HepG2 (cell line): Measurements from ENCODE around the gene COA1. TPM values are rescaled to one million over a fixed set of nuclear protein-coding genes. Genes with fewer than 3 reads are reported as not detected.

Experiments
- CBFB ChIP-seq: sonication (generic); formaldehyde crosslinking; IDR thresholded peaks from 2 replicates; pipeline ENCODE4 v1.4.0; 2020; ENCODE audit warnings: missing genetic modification reagents
- CREM ChIP-seq, 2 experiments: sonication (generic) in 1 of 2; formaldehyde crosslinking in 1 of 2; IDR thresholded peaks; 2 replicates each; pipeline versions ENCODE4 v1.4.0 to v1.6.1; 2016 to 2020; ENCODE audit warnings: antibody characterized with exemption in 1 of 2, mild to moderate bottlenecking in 1 of 2, missing genetic modification reagents in 1 of 2
- ESRRA ChIP-seq: sonication (generic); formaldehyde crosslinking; IDR thresholded peaks from 2 replicates; pipeline ENCODE4 v1.5.1; 2020; ENCODE audit warnings: mild to moderate bottlenecking, low read depth, missing genetic modification reagents
- FOXC1 ChIP-seq: sonication (generic); formaldehyde crosslinking; IDR thresholded peaks from 2 replicates; pipeline ENCODE4 v1.8.0; 2022; ENCODE audit warnings: mild to moderate bottlenecking, missing genetic modification reagents, borderline replicate concordance
- FOXO1 ChIP-seq: sonication (generic); formaldehyde crosslinking; IDR thresholded peaks from 2 replicates; pipeline ENCODE4 v1.4.0; 2020; ENCODE audit warnings: missing genetic modification reagents
- FOXP4 ChIP-seq: sonication (generic); formaldehyde crosslinking; IDR thresholded peaks from 2 replicates; pipeline ENCODE4 v1.4.0; 2020; ENCODE audit warnings: missing genetic modification reagents
- GPN1 ChIP-seq: sonication (generic); formaldehyde crosslinking; IDR thresholded peaks from 2 replicates; pipeline ENCODE4 v1.5.1; 2020; ENCODE audit warnings: missing genetic modification reagents, borderline replicate concordance
- KDM6A ChIP-seq: IDR thresholded peaks from 2 replicates; pipeline ENCODE4 v1.6.1; 2016; ENCODE audit warnings: low read depth
- MAX ChIP-seq: IDR thresholded peaks from 2 replicates; pipeline ENCODE4 v1.6.1; 2012; ENCODE audit warnings: inconsistent platforms
- MAZ ChIP-seq, 2 experiments: sonication (generic) in 1 of 2; formaldehyde crosslinking in 1 of 2; IDR thresholded peaks; 2 replicates each; pipeline versions ENCODE4 v1.5.0 to v1.6.1; 2012 to 2020; ENCODE audit warnings: low read depth in 2 of 2, mild to moderate bottlenecking in 2 of 2, borderline replicate concordance in 1 of 2, improper control_type of control experiment in 1 of 2, low read length in 1 of 2, missing genetic modification reagents in 1 of 2, moderate library complexity in 1 of 2
- MLX ChIP-seq: IDR thresholded peaks from 2 replicates; pipeline ENCODE4 v1.6.1; 2016
- NONO ChIP-seq, 2 experiments: fragments of 450-650 bp in 1 of 2; sonication (generic) in 1 of 2; formaldehyde crosslinking in 1 of 2; IDR thresholded peaks in 1 of 2; conservative IDR thresholded peaks in 1 of 2; 2 replicates each; pipeline versions ENCODE4 v1.6.1 to v1.8.0; 2017 to 2022; ENCODE audit warnings: mild to moderate bottlenecking in 1 of 2, missing genetic modification reagents in 1 of 2, moderate library complexity in 1 of 2
- NR2C2 ChIP-seq: sonication (generic); formaldehyde crosslinking; IDR thresholded peaks from 2 replicates; pipeline ENCODE4 v1.4.0; 2020; ENCODE audit warnings: missing genetic modification reagents, mild to moderate bottlenecking, moderate library complexity, borderline replicate concordance
- REPIN1 ChIP-seq: sonication (generic); formaldehyde crosslinking; IDR thresholded peaks from 2 replicates; pipeline ENCODE4 v1.8.0; 2022; ENCODE audit warnings: missing genetic modification reagents, low read depth, mild to moderate bottlenecking, borderline replicate concordance
- SALL2 ChIP-seq: sonication (generic); formaldehyde crosslinking; IDR thresholded peaks from 2 replicates; pipeline ENCODE4 v1.8.1; 2023; ENCODE audit warnings: mild to moderate bottlenecking, missing genetic modification reagents, inconsistent platforms
- THAP8 ChIP-seq: sonication (generic); formaldehyde crosslinking; IDR thresholded peaks from 2 replicates; pipeline ENCODE4 v1.5.1; 2020; ENCODE audit warnings: missing genetic modification reagents, mild to moderate bottlenecking, borderline replicate concordance
- YY1 ChIP-seq: IDR thresholded peaks from 2 replicates; pipeline ENCODE4 v1.6.1; 2011; ENCODE audit warnings: low read length, low read depth, moderate library complexity, mild to moderate bottlenecking; ENCODE audit not compliant: insufficient read depth, insufficient replicate concordance
- ZBTB25 ChIP-seq: IDR thresholded peaks from 2 replicates; pipeline ENCODE4 v1.6.1; 2018; ENCODE audit warnings: missing genetic modification reagents
- ZBTB7B ChIP-seq: sonication (generic); formaldehyde crosslinking; IDR thresholded peaks from 2 replicates; pipeline ENCODE4 v1.4.0; 2020; ENCODE audit warnings: missing genetic modification reagents
- ZFP1 ChIP-seq: IDR thresholded peaks from 2 replicates; pipeline ENCODE4 v1.6.1; 2016
- ZNF256 ChIP-seq: sonication (generic); formaldehyde crosslinking; conservative IDR thresholded peaks from 2 replicates; pipeline ENCODE4 v1.4.0; 2020; ENCODE audit warnings: missing genetic modification reagents
- ZNF691 ChIP-seq: sonication (generic); formaldehyde crosslinking; IDR thresholded peaks from 2 replicates; pipeline ENCODE4 v1.4.0; 2020; ENCODE audit warnings: missing genetic modification reagents, low read depth, mild to moderate bottlenecking, borderline replicate concordance
- ZZZ3 ChIP-seq: sonication (generic); formaldehyde crosslinking; IDR thresholded peaks from 2 replicates; pipeline ENCODE4 v1.4.0; 2020; ENCODE audit warnings: missing genetic modification reagents, mild to moderate bottlenecking, borderline replicate concordance
- polyA plus RNA-seq, 8 experiments: library from polyadenylated mRNA; depleted of rRNA in 3 of 8; stranded (reverse) in 7 of 8; unstranded in 1 of 8; fragments of >200 nt; fragmentation: Illumina TruSeq in 4 of 8; extraction: Trizol in 4 of 8; gene quantifications; 2 replicates each; pipeline versions ENCODE4 v1.2.1 to v1.2.3, GENCODE V29; 2011 to 2016; ENCODE audit warnings: low read depth in 4 of 8, missing spikeins in 1 of 8, mixed read lengths in 1 of 8; ENCODE audit not compliant: insufficient read depth in 1 of 8
- total RNA-seq, 5 experiments: library from RNA; depleted of rRNA; stranded (reverse); fragments of >200 nt; fragmentation: Illumina TruSeq; extraction: Trizol; gene quantifications; 2 replicates each; pipeline ENCODE4 v1.2.3, GENCODE V29; 2016; ENCODE audit warnings: low read depth in 1 of 5

The COA1 gene
- total and polyA plus RNA-seq, 2 of the 13 experiments (the other 11 are each of a cell fraction or from before 2014, with no cell fraction given) = 33.2 to 65.7 TPM

- TF ChIP-seq MLX (CRISPR knock-in tag) = peak; percentile 59; the same call in 1 of the 2 replicates
- no peak for TF ChIP-seq SALL2
- peak; percentile 76 for TF ChIP-seq CREM (IDR thresholded peaks at IDR 0.05)
- TF ChIP-seq CREM (CRISPR knock-in tag; IDR thresholded peaks at IDR 0.05) = no peak
- peak; percentile 70; the same call in 1 of the 2 replicates for TF ChIP-seq ZNF691 (CRISPR knock-in tag)
- no peak for TF ChIP-seq THAP8 (CRISPR knock-in tag)
- TF ChIP-seq NR2C2 (CRISPR knock-in tag) = peak; percentile 66; the same call in 1 of the 2 replicates
- peak; percentile 61; the same call in 1 of the 2 replicates for TF ChIP-seq REPIN1 (CRISPR knock-in tag)
- TF ChIP-seq YY1 = no peak
- TF ChIP-seq ZFP1 = peak; percentile 91
- TF ChIP-seq ZBTB25 (CRISPR knock-in tag) = peak; percentile 77; the same call in 1 of the 2 replicates
- 0 out of 2 replicates have a peak, but pooled peaks have one; percentile 58 for TF ChIP-seq ZNF256
- peak; percentile 68; the same call in 1 of the 2 replicates for TF ChIP-seq MAZ (IDR thresholded peaks at IDR 0.05; ENCODE audit: borderline replicate concordance, low read depth, low read length)
- no peak for TF ChIP-seq MAZ (CRISPR knock-in tag; IDR thresholded peaks at IDR 0.05; ENCODE audit: low read depth)
- peak; percentile 25; the same call in 1 of the 2 replicates for TF ChIP-seq MAX
- TF ChIP-seq FOXC1 (CRISPR knock-in tag) = no peak
- peak; percentile 99 for TF ChIP-seq ESRRA (CRISPR knock-in tag)
- TF ChIP-seq NONO (IDR thresholded peaks at IDR 0.05) = no peak
- TF ChIP-seq NONO (CRISPR knock-in tag; conservative IDR thresholded peaks at IDR 0.05) = no peak
- TF ChIP-seq FOXP4 (CRISPR knock-in tag) = peak; percentile 91
- 0 out of 2 replicates have a peak, but pooled peaks have one; percentile 53 for TF ChIP-seq CBFB (CRISPR knock-in tag)
- peak; percentile 70; the same call in 1 of the 2 replicates for TF ChIP-seq ZBTB7B (CRISPR knock-in tag)
- peak; percentile 87 for TF ChIP-seq KDM6A (CRISPR knock-in tag)
- no peak for TF ChIP-seq ZZZ3 (CRISPR knock-in tag)
- peak; percentile 90 for TF ChIP-seq FOXO1 (CRISPR knock-in tag)
- no peak for TF ChIP-seq GPN1 (CRISPR knock-in tag)
Measured at GRCh38 chr7:43639858-43640491, 89.3 kb downstream of the COA1 start (continued).
